ENCODE data around the gene TRAPPC12.

DNA sequence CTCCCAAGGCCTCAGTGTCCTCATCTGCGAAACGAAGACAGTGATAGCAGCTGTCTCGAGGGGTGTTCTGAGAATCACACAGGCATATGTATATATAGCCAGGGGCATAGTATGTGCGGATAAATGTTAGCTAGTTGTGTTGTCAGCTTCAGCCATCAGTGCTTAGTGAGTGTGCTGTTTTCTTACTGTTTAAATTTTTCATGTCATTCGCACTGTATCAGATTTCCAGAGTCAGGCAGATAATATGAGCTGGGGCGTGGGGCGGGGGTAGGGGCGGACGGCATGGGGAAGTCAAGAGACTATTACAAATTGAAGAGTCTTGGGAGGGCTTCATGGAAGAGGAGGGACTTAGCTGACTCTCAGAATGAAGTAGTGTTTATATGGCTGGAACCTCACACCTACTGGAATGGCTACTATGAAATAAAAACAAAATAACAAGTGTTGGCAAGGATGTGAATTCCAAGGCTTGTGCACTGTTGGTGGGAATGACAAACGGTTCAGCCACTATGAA lies 7.0 kb downstream of the TRAPPC12 start:
- no peak for TF ChIP-seq POLR2AphosphoS5 (IDR thresholded peaks at IDR 0.05)
- TF ChIP-seq, protein P1, sequence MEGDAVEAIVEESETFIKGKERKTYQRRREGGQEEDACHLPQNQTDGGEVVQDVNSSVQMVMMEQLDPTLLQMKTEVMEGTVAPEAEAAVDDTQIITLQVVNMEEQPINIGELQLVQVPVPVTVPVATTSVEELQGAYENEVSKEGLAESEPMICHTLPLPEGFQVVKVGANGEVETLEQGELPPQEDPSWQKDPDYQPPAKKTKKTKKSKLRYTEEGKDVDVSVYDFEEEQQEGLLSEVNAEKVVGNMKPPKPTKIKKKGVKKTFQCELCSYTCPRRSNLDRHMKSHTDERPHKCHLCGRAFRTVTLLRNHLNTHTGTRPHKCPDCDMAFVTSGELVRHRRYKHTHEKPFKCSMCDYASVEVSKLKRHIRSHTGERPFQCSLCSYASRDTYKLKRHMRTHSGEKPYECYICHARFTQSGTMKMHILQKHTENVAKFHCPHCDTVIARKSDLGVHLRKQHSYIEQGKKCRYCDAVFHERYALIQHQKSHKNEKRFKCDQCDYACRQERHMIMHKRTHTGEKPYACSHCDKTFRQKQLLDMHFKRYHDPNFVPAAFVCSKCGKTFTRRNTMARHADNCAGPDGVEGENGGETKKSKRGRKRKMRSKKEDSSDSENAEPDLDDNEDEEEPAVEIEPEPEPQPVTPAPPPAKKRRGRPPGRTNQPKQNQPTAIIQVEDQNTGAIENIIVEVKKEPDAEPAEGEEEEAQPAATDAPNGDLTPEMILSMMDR (IDR thresholded peaks at IDR 0.05) = no peak
